MM.1S (cell line): ENCODE measurements around the gene ASNSD1.

Experiments used
- EZH2 ChIP-seq: fragments of 300-600 bp; sonication (generic); optimal IDR thresholded peaks from 2 replicates; pipeline ENCODE3; 2017; ENCODE audit warnings: low read depth, mild to moderate bottlenecking, antibody characterized with exemption, low read length, mixed read lengths
- EZH2phosphoT487 ChIP-seq: fragments of 300-600 bp; sonication (generic); IDR thresholded peaks from 2 replicates; pipeline ENCODE4 v1.6.1; 2018; ENCODE audit warnings: antibody characterized with exemption, low read length
- TF ChIP-seq, protein P1 (sequence below): fragments of 300-600 bp; sonication (generic); IDR thresholded peaks from 2 replicates; pipeline ENCODE4 v1.5.1; 2016; ENCODE audit warnings: antibody characterized with exemption, low read length, mixed read lengths

DNA sequence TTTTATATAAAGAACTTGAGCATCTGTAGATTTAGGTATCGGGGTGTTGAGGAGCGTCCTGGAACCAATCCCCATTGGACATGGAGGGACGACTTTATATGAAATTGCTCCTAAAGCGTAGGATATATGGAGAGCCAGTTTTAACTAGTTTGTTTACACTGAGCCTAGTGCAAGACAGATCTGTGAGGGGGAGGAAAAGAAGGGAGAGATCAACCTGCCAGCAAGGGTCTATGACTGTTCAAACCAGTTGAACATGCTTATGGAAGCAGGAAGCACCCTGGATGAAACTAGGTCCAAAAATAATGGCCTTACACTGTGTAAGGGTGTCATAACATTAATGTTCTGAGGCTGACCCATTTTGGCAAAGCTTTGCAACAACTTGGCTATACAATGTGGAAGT is 46.7 kb upstream of the ASNSD1 start:
- TF ChIP-seq, protein P1, sequence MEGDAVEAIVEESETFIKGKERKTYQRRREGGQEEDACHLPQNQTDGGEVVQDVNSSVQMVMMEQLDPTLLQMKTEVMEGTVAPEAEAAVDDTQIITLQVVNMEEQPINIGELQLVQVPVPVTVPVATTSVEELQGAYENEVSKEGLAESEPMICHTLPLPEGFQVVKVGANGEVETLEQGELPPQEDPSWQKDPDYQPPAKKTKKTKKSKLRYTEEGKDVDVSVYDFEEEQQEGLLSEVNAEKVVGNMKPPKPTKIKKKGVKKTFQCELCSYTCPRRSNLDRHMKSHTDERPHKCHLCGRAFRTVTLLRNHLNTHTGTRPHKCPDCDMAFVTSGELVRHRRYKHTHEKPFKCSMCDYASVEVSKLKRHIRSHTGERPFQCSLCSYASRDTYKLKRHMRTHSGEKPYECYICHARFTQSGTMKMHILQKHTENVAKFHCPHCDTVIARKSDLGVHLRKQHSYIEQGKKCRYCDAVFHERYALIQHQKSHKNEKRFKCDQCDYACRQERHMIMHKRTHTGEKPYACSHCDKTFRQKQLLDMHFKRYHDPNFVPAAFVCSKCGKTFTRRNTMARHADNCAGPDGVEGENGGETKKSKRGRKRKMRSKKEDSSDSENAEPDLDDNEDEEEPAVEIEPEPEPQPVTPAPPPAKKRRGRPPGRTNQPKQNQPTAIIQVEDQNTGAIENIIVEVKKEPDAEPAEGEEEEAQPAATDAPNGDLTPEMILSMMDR, result no peak
- TF ChIP-seq EZH2, result no peak
- no peak for TF ChIP-seq EZH2phosphoT487
